Type B pancreatic cell (in vitro differentiated cells): ENCODE measurements around the gene EGFLAM. TPM values are rescaled to one million over a fixed set of nuclear protein-coding genes. Genes with fewer than 3 reads are reported as not detected.

Experiments
- DNase-seq: peaks from one replicate; pipeline ENCODE4 v3.0.0; 2021; ENCODE audit warnings: mixed read lengths; ENCODE audit not compliant: unreplicated experiment; ENCODE audit errors: extremely low spot score
- H3K27ac Mint-ChIP-seq: 2 replicates; pipeline ENCODE4 v1.8.0; 2021; ENCODE audit warnings: mild to moderate bottlenecking, mixed read lengths
- H3K27me3 Mint-ChIP-seq: 2 replicates; pipeline ENCODE4 v1.8.0; 2021; ENCODE audit warnings: mixed read lengths
- H3K36me3 Mint-ChIP-seq: 2 replicates; pipeline ENCODE4 v1.8.0; 2021; ENCODE audit warnings: mixed read lengths
- H3K4me1 Mint-ChIP-seq: one replicate; pipeline ENCODE4 v1.8.0; 2021; ENCODE audit warnings: mixed read lengths; ENCODE audit not compliant: unreplicated experiment
- H3K4me3 Mint-ChIP-seq: 2 replicates; pipeline ENCODE4 v1.8.0; 2021; ENCODE audit warnings: mild to moderate bottlenecking, mixed read lengths
- H3K9me3 Mint-ChIP-seq: 2 replicates; pipeline ENCODE4 v1.8.0; 2021; ENCODE audit warnings: mixed read lengths
- total RNA-seq: library from RNA; stranded (reverse); gene quantifications from 2 replicates; pipeline ENCODE4 v1.2.1, GENCODE V29; 2021; ENCODE audit warnings: low replicate concordance
- TF ChIP-seq, protein P1 (sequence below): fragments of 200-600 bp; sonication (generic); conservative IDR thresholded peaks from 2 replicates; pipeline ENCODE4 v1.5.0; 2021; ENCODE audit warnings: antibody characterized with exemption, mild to moderate bottlenecking

Gene EGFLAM
- total RNA-seq, 1 donor from 2014 or later: 4.8 TPM

DNA sequence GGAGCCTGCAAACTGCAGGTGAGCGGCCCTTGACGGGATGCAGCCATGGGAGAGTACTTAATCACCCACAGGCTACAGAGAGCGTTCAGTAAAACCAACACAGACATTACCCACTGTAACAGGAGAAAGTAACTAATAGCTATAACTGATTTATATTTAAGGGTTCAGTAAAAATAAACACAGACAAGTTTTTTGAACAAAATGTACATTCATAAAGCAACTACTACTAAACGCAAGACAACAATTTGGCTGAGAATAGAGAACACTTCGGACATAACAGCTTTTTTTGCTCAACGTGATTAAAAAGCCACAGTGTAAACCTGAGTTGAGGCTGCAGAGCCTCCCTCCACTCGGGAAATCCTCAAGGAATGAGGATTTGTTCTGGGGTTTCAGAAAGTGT lies 236.4 kb downstream of the EGFLAM start:
- TF ChIP-seq, protein P1, sequence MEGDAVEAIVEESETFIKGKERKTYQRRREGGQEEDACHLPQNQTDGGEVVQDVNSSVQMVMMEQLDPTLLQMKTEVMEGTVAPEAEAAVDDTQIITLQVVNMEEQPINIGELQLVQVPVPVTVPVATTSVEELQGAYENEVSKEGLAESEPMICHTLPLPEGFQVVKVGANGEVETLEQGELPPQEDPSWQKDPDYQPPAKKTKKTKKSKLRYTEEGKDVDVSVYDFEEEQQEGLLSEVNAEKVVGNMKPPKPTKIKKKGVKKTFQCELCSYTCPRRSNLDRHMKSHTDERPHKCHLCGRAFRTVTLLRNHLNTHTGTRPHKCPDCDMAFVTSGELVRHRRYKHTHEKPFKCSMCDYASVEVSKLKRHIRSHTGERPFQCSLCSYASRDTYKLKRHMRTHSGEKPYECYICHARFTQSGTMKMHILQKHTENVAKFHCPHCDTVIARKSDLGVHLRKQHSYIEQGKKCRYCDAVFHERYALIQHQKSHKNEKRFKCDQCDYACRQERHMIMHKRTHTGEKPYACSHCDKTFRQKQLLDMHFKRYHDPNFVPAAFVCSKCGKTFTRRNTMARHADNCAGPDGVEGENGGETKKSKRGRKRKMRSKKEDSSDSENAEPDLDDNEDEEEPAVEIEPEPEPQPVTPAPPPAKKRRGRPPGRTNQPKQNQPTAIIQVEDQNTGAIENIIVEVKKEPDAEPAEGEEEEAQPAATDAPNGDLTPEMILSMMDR: no peak
- Mint-ChIP-seq H3K4me1 (no peaks in the 10 kb centered on the region), H3K4me3 (no peak overlapping the region), H3K9me3 (no peaks in the 10 kb centered on the region), H3K27me3 (no peaks in the 10 kb centered on the region), H3K27ac (no peak overlapping the region), H3K36me3 (peaks cover 15% of the 10 kb centered on the region)
- DNase-seq: no peak

DNA sequence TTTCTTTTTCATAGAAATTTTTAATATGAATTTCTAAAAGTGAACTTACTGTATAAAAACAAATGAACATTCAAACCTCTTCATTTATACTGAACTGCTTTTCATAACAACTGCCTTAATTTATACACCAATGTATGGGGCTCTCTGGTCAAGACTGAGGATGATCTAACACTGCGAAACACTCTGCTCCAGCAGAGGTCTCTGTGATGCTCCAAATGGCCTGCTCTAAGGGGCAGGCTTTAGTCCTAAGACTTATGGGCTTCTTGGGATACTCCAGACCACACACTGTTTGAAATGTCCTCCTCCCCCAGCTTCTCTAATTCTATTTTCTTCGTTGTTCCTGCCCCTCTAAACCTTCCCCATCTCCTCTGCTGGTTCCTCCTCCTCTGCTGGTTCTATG lies 239.6 kb downstream of the EGFLAM start:
- no peak for DNase-seq
- Mint-ChIP-seq H3K27me3 (no peaks in the 10 kb centered on the region), H3K9me3 (no peaks in the 10 kb centered on the region), H3K36me3 (peaks cover 8% of the 10 kb centered on the region), H3K4me3 (no peak overlapping the region), H3K4me1 (peaks cover 4% of the 10 kb centered on the region), H3K27ac (no peak overlapping the region)
- TF ChIP-seq, protein P1: no peak

DNA sequence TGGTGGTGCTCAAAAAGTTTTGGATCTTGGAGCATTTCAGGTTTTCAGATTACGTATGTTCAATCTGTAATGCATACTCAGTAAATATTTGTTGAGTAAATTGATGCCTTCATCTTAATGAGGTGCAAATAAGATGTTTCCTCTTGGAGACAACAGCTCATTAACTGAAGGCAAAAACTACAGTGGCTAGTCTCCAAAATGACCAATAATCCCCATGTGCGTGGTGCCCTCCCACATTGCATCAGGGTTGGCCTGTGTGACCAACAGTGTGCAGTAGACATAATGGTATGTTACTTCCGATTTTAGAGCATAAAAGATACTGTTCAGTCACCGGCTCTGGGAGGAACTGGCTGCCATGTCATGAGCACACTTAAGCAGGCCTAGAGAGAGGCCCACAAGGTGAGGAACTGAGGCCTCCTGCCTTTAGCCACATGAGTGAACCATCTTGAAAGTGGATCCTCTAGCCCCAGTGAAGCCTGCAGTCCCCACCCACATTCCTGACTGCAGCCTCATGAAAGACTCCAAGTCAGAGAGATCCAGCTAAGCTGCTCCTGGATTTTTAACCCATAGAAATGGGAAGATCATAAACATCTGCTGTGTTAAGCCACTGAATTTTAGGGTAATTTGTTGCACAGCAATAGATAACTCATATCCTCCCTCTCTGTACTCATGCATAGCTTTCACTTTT lies 242.4 kb downstream of the EGFLAM start:
- no peak for DNase-seq
- no peak overlapping the region for H3K4me3 Mint-ChIP-seq
- no peaks in the 10 kb centered on the region for H3K9me3 Mint-ChIP-seq
- H3K27me3 Mint-ChIP-seq: no peaks in the 10 kb centered on the region
- H3K27ac Mint-ChIP-seq: no peak overlapping the region
- peaks cover 5% of the 10 kb centered on the region for H3K36me3 Mint-ChIP-seq
- TF ChIP-seq, protein P1: no peak
- peaks cover 4% of the 10 kb centered on the region for H3K4me1 Mint-ChIP-seq

DNA sequence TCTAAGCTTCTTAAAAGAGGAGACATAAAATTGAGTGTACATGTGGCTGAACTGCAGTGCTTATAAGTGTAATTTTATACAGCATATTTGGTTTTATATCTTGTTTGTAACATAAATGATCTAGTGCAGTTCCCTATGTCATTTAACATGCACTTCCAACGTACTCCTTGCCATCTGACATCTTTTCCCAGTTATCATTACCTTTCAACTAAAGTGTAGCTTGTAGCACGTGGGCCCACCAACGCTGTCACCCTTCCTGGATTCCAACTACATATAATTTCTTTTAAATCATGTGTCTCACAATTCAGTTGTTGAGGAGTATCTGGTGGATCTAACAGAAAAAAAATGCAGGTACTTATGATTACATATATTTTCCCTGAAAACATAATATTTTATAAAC lies 247.9 kb downstream of the EGFLAM start:
- H3K4me3 Mint-ChIP-seq: no peak overlapping the region
- H3K4me1 Mint-ChIP-seq: peaks cover 5% of the 10 kb centered on the region
- no peaks in the 10 kb centered on the region for H3K27me3 Mint-ChIP-seq
- TF ChIP-seq, protein P1: no peak
- H3K9me3 Mint-ChIP-seq: no peaks in the 10 kb centered on the region
- no peak for DNase-seq
- H3K36me3 Mint-ChIP-seq: peaks cover 3% of the 10 kb centered on the region
- H3K27ac Mint-ChIP-seq: no peak overlapping the region

DNA sequence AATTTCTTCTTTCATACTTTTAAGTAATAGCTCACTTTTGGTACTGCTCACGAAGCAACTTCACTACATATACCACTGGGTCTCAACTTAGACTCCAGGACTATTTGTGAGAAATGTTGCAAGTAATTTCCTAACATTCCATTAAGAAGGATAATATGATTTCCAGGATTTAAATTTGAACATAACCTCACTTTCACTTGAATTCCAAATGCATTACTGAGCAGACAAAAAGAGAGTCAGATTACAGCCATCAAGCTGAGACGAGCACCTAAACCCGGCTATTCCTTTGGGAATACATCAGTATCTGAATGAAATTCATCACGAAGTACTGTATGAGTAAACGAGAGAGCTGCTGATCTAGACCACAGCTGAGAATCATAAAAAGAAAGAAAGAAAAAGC lies 250.8 kb downstream of the EGFLAM start:
- H3K4me1 Mint-ChIP-seq: peaks cover 5% of the 10 kb centered on the region
- TF ChIP-seq, protein P1: no peak
- no peaks in the 10 kb centered on the region for H3K9me3 Mint-ChIP-seq
- no peak for DNase-seq
- H3K4me3 Mint-ChIP-seq: no peak overlapping the region
- no peaks in the 10 kb centered on the region for H3K27me3 Mint-ChIP-seq
- peaks cover 7% of the 10 kb centered on the region for H3K36me3 Mint-ChIP-seq
- H3K27ac Mint-ChIP-seq: no peak overlapping the region
